Adrenal gland (tissue), 12 donors: ENCODE measurements around the gene FOXQ1. TPM values are rescaled to one million over a fixed set of nuclear protein-coding genes. Genes with fewer than 3 reads are reported as not detected.

Experiments
- DNase-seq, 7 donors: peaks; one replicate each; pipeline ENCODE4 v3.0.0-alpha.2; 2019 to 2020
- H3K27ac ChIP-seq, 5 donors: fragments of 200-600 bp; sonication (generic) in 4 of 5; 1 replicate in 3 of 5; 2 replicates in 2 of 5; pipeline versions ENCODE4 v1.5.1 to v1.8.0; 2016 to 2020; ENCODE audit warnings: mild to moderate bottlenecking in 1 of 5
- H3K27me3 ChIP-seq: fragments of 200-600 bp; 2 replicates; pipeline ENCODE4 v1.8.0; 2021
- H3K36me3 ChIP-seq, 2 donors: fragments of 200-600 bp; replicated peaks in 1 of 2; 1 replicate in 1 of 2; 2 replicates in 1 of 2; pipeline versions ENCODE4 v1.5.1 to v1.8.0; 2018 to 2022
- H3K4me1 ChIP-seq, 2 donors: fragments of 200-600 bp; replicated peaks in 1 of 2; 1 replicate in 1 of 2; 2 replicates in 1 of 2; pipeline versions ENCODE4 v1.5.1 to v1.8.0; 2018 to 2021
- H3K4me3 ChIP-seq, 4 donors: fragments of 200-600 bp; sonication (generic) in 3 of 4; one replicate each; pipeline ENCODE4 v1.5.1; 2016 to 2018
- H3K9me3 ChIP-seq, 3 donors: fragments of 200-600 bp; sonication (generic) in 1 of 3; replicated peaks in 1 of 3; 1 replicate in 2 of 3; 2 replicates in 1 of 3; pipeline versions ENCODE4 v1.5.1 to v1.8.0; 2016 to 2021
- CTCF ChIP-seq, 6 experiments: fragments of 450-650 bp in 4 of 6; fragments of 200-600 bp in 2 of 6; sonication (generic) in 1 of 6; IDR thresholded peaks; 1 replicate in 5 of 6; 2 replicates in 1 of 6; pipeline versions ENCODE4 v1.5.1 to v1.8.0; 2016 to 2021; ENCODE audit warnings: antibody characterized with exemption in 6 of 6, mild to moderate bottlenecking in 2 of 6, moderate library complexity in 1 of 6
- POLR2A ChIP-seq, 2 donors: fragments of 450-650 bp; IDR thresholded peaks; one replicate each; pipeline ENCODE4 v1.6.1; 2017; ENCODE audit warnings: antibody characterized with exemption in 2 of 2, mild to moderate bottlenecking in 2 of 2, moderate library complexity in 1 of 2
- WGBS, 4 donors: extraction: QIAGEN DNeasy Blood & Tissue Kit in 2 of 4; methylation state at CpG; one replicate each; pipeline versions ENCODE4 v1.1.5 to v1.1.7; 2013 to 2017; 5-methylcytosine and 5-hydroxymethylcytosine counted together
- intact Hi-C, 2 donors: fragments of 100-400 bp; cut with DNase I; formaldehyde crosslinking; loops; one replicate each; pipeline versions ENCODE4 v1.14.1 to v1.15.0; 2022 to 2023
- polyA plus RNA-seq, 3 donors: library from polyadenylated mRNA; stranded (reverse); fragments of 200-250 nt in 2 of 3; fragments of 350-450 nt in 1 of 3; fragmentation: Illumina TruSeq in 1 of 3; extraction: RNeasy Lipid Tissue Mini Kit (QIAGEN cat#74804) in 1 of 3; gene quantifications; one replicate each; pipeline ENCODE4 v1.2.3, GENCODE V29; 2013 to 2014
- total RNA-seq, 9 donors: library from RNA; depleted of rRNA in 4 of 9; stranded (reverse); fragments of >200 nt in 4 of 9; fragments of 120-200 nt in 1 of 9; fragmentation: NEBNext Ultra II Directional in 1 of 9; extraction: Animal tissue kit (Norgen Biotek cat#: 25700) in 1 of 9; gene quantifications; one replicate each; pipeline versions ENCODE4 v1.1.0 to v1.2.4, GENCODE V29; 2013 to 2023
- donor health status: healthy with polysubstance abuse.
- donor health status: Bipolar disorder and iron deficiency.
- donor health status: DM: yes; HTN: yes; CAD: no.
- donor health status: DM: no; HTN: no; CAD: no.
- donor health status: DM: no; HTN: no; CAD: no.
- donor health status: DM: yes; HTN: yes; CAD: no.

The FOXQ1 gene
- total and polyA plus RNA-seq, 12 donors = 0.05 to 0.24 (median 0.11) TPM; not detected in 9

DNA sequence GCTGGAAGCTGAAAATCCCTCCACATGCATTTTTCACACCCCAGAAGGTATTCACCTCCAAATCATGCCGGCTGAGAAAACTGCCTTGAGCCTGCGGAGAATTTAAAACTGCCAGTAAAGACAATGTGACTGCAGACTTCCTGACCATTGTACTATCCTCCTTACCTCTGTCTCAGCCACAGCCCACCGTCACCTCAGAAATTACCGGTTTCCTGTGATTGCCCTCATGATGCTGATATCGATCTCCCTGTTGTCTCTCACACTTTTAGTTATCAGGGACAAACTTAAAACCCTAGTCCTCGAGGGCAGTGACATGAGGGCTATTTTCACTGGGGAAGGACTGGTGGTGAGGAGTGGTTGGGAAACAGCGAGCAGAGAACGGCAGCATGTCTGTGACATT lies 30.2 kb upstream of the FOXQ1 start:
- TF ChIP-seq POLR2A (IDR thresholded peaks at IDR 0.05) = no peak
- TF ChIP-seq CTCF (IDR thresholded peaks at IDR 0.05) = no peak

DNA sequence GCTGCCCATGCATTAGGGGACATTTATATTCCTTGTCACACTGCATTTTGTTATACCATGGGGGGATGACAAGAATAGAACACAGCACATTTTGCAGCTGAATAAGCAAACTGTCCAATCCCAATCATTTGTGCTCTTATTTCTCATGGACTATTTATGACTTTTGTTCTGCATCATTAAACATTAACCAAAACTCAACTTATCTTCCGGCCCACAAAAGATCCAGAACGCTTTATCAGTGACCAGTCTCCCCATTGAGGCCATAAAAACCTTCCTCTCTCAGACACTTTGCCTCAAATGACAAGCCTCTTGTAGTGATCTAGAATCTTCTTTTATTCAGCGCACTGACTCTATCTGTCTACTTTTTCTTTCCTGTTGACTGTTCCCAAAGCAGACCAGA lies 28.4 kb upstream of the FOXQ1 start:
- TF ChIP-seq POLR2A (IDR thresholded peaks at IDR 0.05) (no peak), CTCF (IDR thresholded peaks at IDR 0.05) (no peak)
- Histone ChIP-seq H3K27me3 (no peaks in the 10 kb centered on the region), H3K27ac (no peak overlapping the region), H3K36me3 (no peaks in the 10 kb centered on the region), H3K4me1 (no peaks in the 10 kb centered on the region), H3K4me3 (no peak overlapping the region), H3K9me3 (no peaks in the 10 kb centered on the region)
- 51 to 87% (median 53%) methylated on average over 3 of the region's 3 CpGs for WGBS, 4 donors
- DNase-seq = no peak
- intact Hi-C loops = no loop called here

More for the DNA sequence above, 30.2 kb upstream of the FOXQ1 start:
- Histone ChIP-seq H3K36me3 (no peaks in the 10 kb centered on the region), H3K4me1 (no peaks in the 10 kb centered on the region), H3K9me3 (no peaks in the 10 kb centered on the region), H3K4me3 (no peak overlapping the region), H3K27me3 (no peaks in the 10 kb centered on the region), H3K27ac (no peak overlapping the region)
- 53 to 67% (median 65%) methylated on average over 6 to 8 of the region's 8 CpGs for whole genome bisulfite sequencing, 4 donors
- no peak for DNase-seq
- intact Hi-C loops = no loop called here

DNA sequence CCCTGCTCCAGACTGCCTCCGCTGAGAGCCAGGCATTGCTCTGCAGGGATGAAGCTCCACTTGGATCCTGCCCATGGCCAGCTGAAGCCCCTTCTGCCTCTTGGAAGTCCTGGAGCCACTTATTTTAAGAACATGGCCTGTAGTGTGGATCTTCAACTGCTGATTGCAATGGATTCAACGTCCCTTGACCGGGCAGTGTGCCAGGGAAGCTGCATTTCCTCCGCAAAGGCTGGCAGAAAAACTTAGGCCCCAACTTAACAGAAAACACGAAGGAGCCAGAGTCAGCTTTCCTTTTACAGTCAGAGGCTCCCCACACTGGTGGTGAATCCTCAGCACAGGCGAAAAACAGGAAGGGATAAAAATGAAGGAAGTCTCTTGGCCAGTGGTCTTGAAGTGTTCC lies 26.3 kb upstream of the FOXQ1 start:
- no peaks in the 10 kb centered on the region for H3K4me1 ChIP-seq
- no peaks in the 10 kb centered on the region for H3K36me3 ChIP-seq
- H3K9me3 ChIP-seq = no peaks in the 10 kb centered on the region
- TF ChIP-seq POLR2A (IDR thresholded peaks at IDR 0.05) = no peak
- TF ChIP-seq CTCF (IDR thresholded peaks at IDR 0.05) = no peak
- H3K27ac ChIP-seq = no peak overlapping the region
- intact Hi-C loops = no loop called here
- H3K27me3 ChIP-seq = peaks cover 3% of the 10 kb centered on the region
- no peak overlapping the region for H3K4me3 ChIP-seq
- 56 to 67% (median 60%) methylated on average over 6 of the region's 6 CpGs for WGBS, 4 donors
- peak in 3 of 7 donors; percentile 15 to 43 (median 23) for DNase-seq

DNA sequence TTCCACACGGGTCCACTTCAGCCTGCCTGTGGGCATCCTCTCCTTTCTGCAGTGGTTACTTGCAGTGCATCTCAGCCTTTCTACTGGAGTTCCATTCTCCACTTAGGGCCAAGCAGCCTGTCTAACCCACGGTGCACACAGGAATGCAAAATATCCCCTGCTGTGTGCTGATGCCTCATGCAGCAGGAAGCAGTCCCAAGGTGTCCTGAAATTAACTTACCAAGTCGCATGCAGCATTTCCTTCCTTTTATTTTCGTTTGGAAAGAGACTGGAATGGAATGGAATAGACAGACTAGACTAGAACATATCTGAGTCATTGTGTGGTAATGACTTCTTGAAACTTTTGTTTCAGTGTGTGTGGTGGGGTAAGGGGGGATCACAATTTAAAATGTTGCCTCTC lies 25.9 kb upstream of the FOXQ1 start:
- intact Hi-C loops = no loop called here
- Histone ChIP-seq H3K4me1 (no peaks in the 10 kb centered on the region), H3K9me3 (no peaks in the 10 kb centered on the region), H3K36me3 (no peaks in the 10 kb centered on the region), H3K4me3 (no peak overlapping the region), H3K27me3 (peaks cover 3% of the 10 kb centered on the region), H3K27ac (no peak overlapping the region)
- TF ChIP-seq POLR2A (IDR thresholded peaks at IDR 0.05) (no peak), CTCF (IDR thresholded peaks at IDR 0.05) (no peak)
- WGBS, 4 donors = 32 to 56% (median 40%) methylated on average over 4 of the region's 4 CpGs
- no peak for DNase-seq
